HEK293 (cell line): ENCODE measurements around the gene YIPF3.
A peak's percentile ranks its signal among the peaks of the same experiment; 100 is the strongest.

ENCODE experiments used
- BCL11A ChIP-seq: fragments of 450-650 bp; formaldehyde crosslinking; IDR thresholded peaks from 2 replicates; pipeline ENCODE4 v1.5.1; 2016; ENCODE audit warnings: low read depth, missing biosample characterization, missing genetic modification characterization
- GFI1B ChIP-seq: fragments of 450-650 bp; formaldehyde crosslinking; IDR thresholded peaks from 2 replicates; pipeline ENCODE4 v1.5.1; 2016; ENCODE audit warnings: missing biosample characterization, missing genetic modification characterization
- HOXA7 ChIP-seq: sonication (generic); formaldehyde crosslinking; IDR thresholded peaks from 2 replicates; pipeline ENCODE4 v1.8.1; 2022; ENCODE audit warnings: missing genetic modification reagents, borderline replicate concordance
- HOXD13 ChIP-seq: sonication (generic); formaldehyde crosslinking; IDR thresholded peaks from 2 replicates; pipeline ENCODE4 v1.8.0; 2022; ENCODE audit warnings: missing genetic modification reagents, borderline replicate concordance
- INSM2 ChIP-seq: fragments of 450-650 bp; formaldehyde crosslinking; IDR thresholded peaks from 2 replicates; pipeline ENCODE4 v1.5.1; 2016; ENCODE audit warnings: missing biosample characterization, missing genetic modification characterization
- KLF1 ChIP-seq: fragments of 450-650 bp; formaldehyde crosslinking; IDR thresholded peaks from 2 replicates; pipeline ENCODE4 v1.5.1; 2016; ENCODE audit warnings: missing biosample characterization, missing genetic modification characterization
- PRDM2 ChIP-seq: fragments of 450-650 bp; formaldehyde crosslinking; IDR thresholded peaks from 2 replicates; pipeline ENCODE4 v1.5.1; 2016; ENCODE audit warnings: missing biosample characterization, missing genetic modification characterization, borderline replicate concordance
- PRDM6 ChIP-seq: fragments of 450-650 bp; formaldehyde crosslinking; IDR thresholded peaks from 2 replicates; pipeline ENCODE4 v1.5.1; 2017; ENCODE audit warnings: missing biosample characterization, missing genetic modification characterization
- SP2 ChIP-seq: fragments of 450-650 bp; formaldehyde crosslinking; IDR thresholded peaks from 2 replicates; pipeline ENCODE4 v1.5.1; 2016; ENCODE audit warnings: missing biosample characterization, missing genetic modification characterization
- SP7 ChIP-seq: fragments of 450-650 bp; formaldehyde crosslinking; IDR thresholded peaks from 2 replicates; pipeline ENCODE4 v1.5.1; 2016; ENCODE audit warnings: missing biosample characterization, missing genetic modification characterization
- TCF7L2 ChIP-seq: IDR thresholded peaks from 2 replicates; pipeline ENCODE4 v1.6.1; 2011; ENCODE audit warnings: low read depth, mild to moderate bottlenecking, inconsistent platforms, low read length, moderate library complexity, borderline replicate concordance
- YY2 ChIP-seq: fragments of 450-650 bp; formaldehyde crosslinking; IDR thresholded peaks from 2 replicates; pipeline ENCODE4 v1.5.1; 2016; ENCODE audit warnings: missing biosample characterization, missing genetic modification characterization
- ZBTB26 ChIP-seq: fragments of 450-650 bp; formaldehyde crosslinking; optimal IDR thresholded peaks from 2 replicates; pipeline ENCODE3; 2016; ENCODE audit warnings: missing biosample characterization, mild to moderate bottlenecking, missing genetic modification characterization
- ZNF146 ChIP-seq: fragments of 450-650 bp; formaldehyde crosslinking; IDR thresholded peaks from 2 replicates; pipeline ENCODE4 v1.5.1; 2016; ENCODE audit warnings: missing biosample characterization, missing genetic modification characterization
- ZNF155 ChIP-seq: fragments of 450-650 bp; formaldehyde crosslinking; IDR thresholded peaks from 2 replicates; pipeline ENCODE4 v1.5.1; 2016; ENCODE audit warnings: missing biosample characterization, missing genetic modification characterization
- ZNF26 ChIP-seq: fragments of 450-650 bp; formaldehyde crosslinking; IDR thresholded peaks from 2 replicates; pipeline ENCODE4 v1.5.1; 2016; ENCODE audit warnings: missing biosample characterization, missing genetic modification characterization
- ZNF266 ChIP-seq: fragments of 450-650 bp; formaldehyde crosslinking; IDR thresholded peaks from 2 replicates; pipeline ENCODE4 v1.5.1; 2016; ENCODE audit warnings: missing biosample characterization, missing genetic modification characterization, low read depth
- ZNF394 ChIP-seq: fragments of 450-650 bp; formaldehyde crosslinking; IDR thresholded peaks from 2 replicates; pipeline ENCODE4 v1.5.1; 2016; ENCODE audit warnings: missing biosample characterization, missing genetic modification characterization, mild to moderate bottlenecking, moderate library complexity, borderline replicate concordance
- ZNF404 ChIP-seq: fragments of 450-650 bp; formaldehyde crosslinking; IDR thresholded peaks from 2 replicates; pipeline ENCODE4 v1.5.1; 2017; ENCODE audit warnings: missing biosample characterization, missing genetic modification characterization
- ZNF645 ChIP-seq: fragments of 450-650 bp; formaldehyde crosslinking; IDR thresholded peaks from 2 replicates; pipeline ENCODE4; 2016; ENCODE audit warnings: missing biosample characterization, missing genetic modification characterization
- ZNF660 ChIP-seq: fragments of 450-650 bp; IDR thresholded peaks from 2 replicates; pipeline ENCODE4 v1.5.1; 2018; ENCODE audit warnings: missing biosample characterization, mild to moderate bottlenecking, missing genetic modification characterization
- ZNF785 ChIP-seq: fragments of 450-650 bp; formaldehyde crosslinking; IDR thresholded peaks from 2 replicates; pipeline ENCODE4 v1.5.1; 2016; ENCODE audit warnings: missing biosample characterization, missing genetic modification characterization
- ZSCAN4 ChIP-seq: fragments of 450-650 bp; formaldehyde crosslinking; IDR thresholded peaks from 2 replicates; pipeline ENCODE4 v1.5.1; 2017; ENCODE audit warnings: missing biosample characterization, missing genetic modification characterization

The YIPF3 gene

GRCh38 chr6:43509984-43510826 lies 6.5 kb downstream of the YIPF3 start, which contains the start of gene LRRC73 (continued):
- TF ChIP-seq ZNF26 (tag by site-specific recombination) (no peak), HOXA7 (CRISPR knock-in tag) (no peak), HOXD13 (CRISPR knock-in tag) (no peak), TCF7L2 (no peak), ZNF785 (no peak), YY2 (tag by site-specific recombination) (no peak), INSM2 (tag by site-specific recombination) (no peak), SP2 (tag by site-specific recombination) (peak; percentile 78), KLF1 (tag by site-specific recombination) (no peak; the same call in none of the 2 replicates), ZNF645 (tag by site-specific recombination) (no peak), ZBTB26 (tag by site-specific recombination) (peak; percentile 81), ZNF155 (tag by site-specific recombination) (no peak), SP7 (tag by site-specific recombination) (0 out of 2 replicates have a peak, but pooled peaks have one; percentile 27), PRDM6 (tag by site-specific recombination) (no peak), ZSCAN4 (tag by site-specific recombination) (no peak), BCL11A (tag by site-specific recombination) (no peak), ZNF404 (tag by site-specific recombination) (no peak), GFI1B (tag by site-specific recombination) (no peak), ZNF660 (tag by site-specific recombination) (peak; percentile 65; the same call in 1 of the 2 replicates), ZNF266 (no peak), ZNF146 (tag by site-specific recombination) (no peak), PRDM2 (peak; percentile 65; the same call in 1 of the 2 replicates), ZNF394 (tag by site-specific recombination) (no peak; the same call in 1 of the 2 replicates)
